ENCODE data around the gene LRCH1. TPM values are rescaled to one million over a fixed set of nuclear protein-coding genes. Genes with fewer than 3 reads are reported as not detected.
A peak's percentile ranks its signal among the peaks of the same experiment; 100 is the strongest.

The LRCH1 gene
- total and polyA plus RNA-seq, 3 donors from 2014 or later, result 8.9 to 17.7 (median 16.8) TPM

DNA sequence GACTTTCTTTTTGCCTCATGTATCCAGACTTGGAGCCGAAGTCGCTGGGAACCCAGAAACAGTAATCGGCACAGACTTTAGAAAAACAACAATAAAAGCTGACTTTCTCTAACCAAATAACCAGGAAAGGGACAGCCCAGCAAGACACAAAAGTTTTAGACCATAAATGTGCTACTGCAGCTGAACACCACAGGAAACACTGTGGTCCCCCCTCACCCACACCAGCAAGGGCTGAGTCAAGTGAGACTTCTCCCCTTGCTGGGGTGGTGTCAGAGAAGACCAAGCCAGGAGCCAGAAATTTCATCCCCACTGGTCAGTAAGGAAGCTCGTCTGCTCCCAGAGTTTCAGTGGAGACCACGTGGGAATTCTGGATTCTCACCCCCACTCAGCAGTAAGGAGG is 173.4 kb downstream of the LRCH1 start:
- Histone ChIP-seq H3K9me3 (no peaks in the 10 kb centered on the region), H3K36me3 (ENCODE audit: low read depth, missing control alignments) (no peaks in the 10 kb centered on the region), H3K27ac (no peak overlapping the region), H3K4me1 (no peaks in the 10 kb centered on the region), H3K4me3 (no peak overlapping the region), H3K27me3 (no peaks in the 10 kb centered on the region)
- intact Hi-C loops (cut with DNase I; ENCODE audit: low total_unique reads), result loop anchor here (10.0 kb wide), 1 partner anchor 232 kb away; no protein-coding TSS in a partner anchor
- WGBS, 2 donors, result 78 to 91% methylated on average over 5 of the region's 5 CpGs
- TF ChIP-seq CTCF (IDR thresholded peaks at IDR 0.05) (no peak), POLR2A (IDR thresholded peaks at IDR 0.05) (no peak)
- no peak for DNase-seq

DNA sequence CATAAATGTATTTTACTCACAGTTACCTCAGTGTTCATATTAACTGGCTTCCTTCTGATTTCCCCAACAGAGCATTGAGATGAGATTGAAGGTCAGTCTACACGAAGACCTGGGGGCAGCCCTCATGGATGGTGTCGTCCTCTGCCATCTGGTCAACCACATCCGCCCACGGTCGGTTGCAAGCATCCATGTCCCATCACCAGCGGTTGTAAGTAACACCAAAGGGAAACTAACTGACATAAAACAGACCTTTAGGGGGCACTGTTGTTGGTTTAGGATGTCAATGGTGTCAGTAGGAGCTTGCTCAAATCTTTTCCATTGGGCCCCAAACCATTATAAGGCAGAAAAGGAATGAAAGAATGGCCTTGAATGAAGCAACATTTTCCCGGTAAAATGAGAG is 175.8 kb downstream of the LRCH1 start:
- Histone ChIP-seq H3K4me3 (no peak overlapping the region), H3K27ac (no peak overlapping the region), H3K4me1 (no peaks in the 10 kb centered on the region), H3K27me3 (no peaks in the 10 kb centered on the region), H3K9me3 (no peaks in the 10 kb centered on the region), H3K36me3 (ENCODE audit: low read depth, missing control alignments) (no peaks in the 10 kb centered on the region)
- intact Hi-C loops (cut with DNase I; ENCODE audit: low total_unique reads), result loop anchor here (10.0 kb wide), 1 partner anchor 234 kb away; no protein-coding TSS in a partner anchor
- WGBS, 2 donors, result 90 to 92% methylated on average over 7 of the region's 7 CpGs
- no peak for DNase-seq
- TF ChIP-seq POLR2A (IDR thresholded peaks at IDR 0.05), result no peak
- TF ChIP-seq CTCF (IDR thresholded peaks at IDR 0.05), result peak in 1 of 3 experiments; percentile 11

DNA sequence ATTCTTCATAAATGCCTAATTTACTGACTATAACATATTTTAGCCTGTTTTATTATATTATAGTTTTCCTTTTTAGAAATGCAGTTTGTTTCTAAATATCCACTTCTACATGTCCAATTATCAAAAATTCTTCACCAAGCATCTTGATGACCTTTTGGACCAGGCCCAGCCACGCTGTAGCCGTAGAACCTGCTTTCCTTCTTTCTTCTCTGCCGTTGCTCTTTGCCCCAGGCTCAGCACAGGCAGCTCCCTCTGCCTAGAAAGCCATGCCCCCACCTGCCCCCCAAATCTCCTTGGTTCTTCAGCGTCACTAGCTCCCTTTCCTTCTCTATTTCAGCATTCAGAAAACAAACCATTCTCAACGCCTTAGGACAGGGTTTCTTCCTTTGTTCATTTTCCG is 178.6 kb downstream of the LRCH1 start:
- no peaks in the 10 kb centered on the region for H3K4me1 ChIP-seq
- no peaks in the 10 kb centered on the region for H3K27me3 ChIP-seq
- no peaks in the 10 kb centered on the region for H3K9me3 ChIP-seq
- 90 to 98% methylated on average over 6 of the region's 6 CpGs for WGBS, 2 donors
- intact Hi-C loops (cut with DNase I; ENCODE audit: low total_unique reads), result no loop called here
- H3K4me3 ChIP-seq, result no peak overlapping the region
- no peaks in the 10 kb centered on the region for H3K36me3 ChIP-seq (ENCODE audit: low read depth, missing control alignments)
- no peak overlapping the region for H3K27ac ChIP-seq
- DNase-seq, result no peak
- TF ChIP-seq POLR2A (IDR thresholded peaks at IDR 0.05) (no peak), CTCF (IDR thresholded peaks at IDR 0.05) (no peak)

GRCh38 chr13:46735425-46735824 is 182.5 kb downstream of the LRCH1 start:
- H3K4me3 ChIP-seq, result no peak overlapping the region
- H3K27ac ChIP-seq, result no peak overlapping the region
- TF ChIP-seq CTCF (IDR thresholded peaks at IDR 0.05) (no peak), POLR2A (IDR thresholded peaks at IDR 0.05) (no peak)
- DNase-seq, result no peak
- H3K27me3 ChIP-seq, result no peaks in the 10 kb centered on the region
- intact Hi-C loops (cut with DNase I; ENCODE audit: low total_unique reads), result no loop called here
- H3K4me1 ChIP-seq, result no peaks in the 10 kb centered on the region
- WGBS, 2 donors, result 90 to 96% methylated on average over 2 to 3 of the region's 3 CpGs
- no peaks in the 10 kb centered on the region for H3K9me3 ChIP-seq
- H3K36me3 ChIP-seq (ENCODE audit: low read depth, missing control alignments), result no peaks in the 10 kb centered on the region

GRCh38 chr13:46736541-46737310 is 183.8 kb downstream of the LRCH1 start:
- 75 to 86% methylated on average over 2 of the region's 2 CpGs for WGBS, 2 donors
- intact Hi-C loops (cut with DNase I; ENCODE audit: low total_unique reads), result no loop called here
- H3K36me3 ChIP-seq (ENCODE audit: low read depth, missing control alignments), result no peaks in the 10 kb centered on the region

More at GRCh38 chr13:46736541-46737310, 183.8 kb downstream of the LRCH1 start:
- TF ChIP-seq CTCF (IDR thresholded peaks at IDR 0.05), result no peak
- TF ChIP-seq POLR2A (IDR thresholded peaks at IDR 0.05), result no peak
- no peaks in the 10 kb centered on the region for H3K27me3 ChIP-seq
- no peaks in the 10 kb centered on the region for H3K9me3 ChIP-seq
- H3K4me1 ChIP-seq, result no peaks in the 10 kb centered on the region
- no peak for DNase-seq
- H3K27ac ChIP-seq, result no peak overlapping the region
- H3K4me3 ChIP-seq, result no peak overlapping the region
